CD4-positive, alpha-beta memory T cell (primary cell): ENCODE measurements around the gene EXOG. TPM values are rescaled to one million over a fixed set of nuclear protein-coding genes. Genes with fewer than 3 reads are reported as not detected.

Experiments used
- CTCF ChIA-PET: fragments of 350-600 bp; sonication (Branson Sonifier 250); formaldehyde crosslinking; loops from one replicate; lab custom pipeline; 2021; ENCODE audit warnings: inconsistent platforms; ENCODE audit not compliant: partially characterized antibody; lab: Charles Lee
- POLR2A ChIA-PET: fragments of 350-600 bp; sonication (Branson Sonifier 250); formaldehyde crosslinking; loops from one replicate; lab custom pipeline; 2021; ENCODE audit not compliant: partially characterized antibody; lab: Charles Lee
- DNase-seq, 5 donors: peaks; one replicate each; pipeline versions ENCODE4 v3.0.0 to v3.0.0-alpha.2; 2020 to 2022; ENCODE audit warnings: mixed read lengths in 1 of 5
- H3K27ac ChIP-seq: one replicate; pipeline ENCODE4 v1.7.0; 2013; ENCODE audit warnings: low read depth, low read length
- H3K27me3 ChIP-seq: 2 replicates; pipeline ENCODE4 v1.7.0; 2013; ENCODE audit warnings: mild to moderate bottlenecking, low read length, moderate library complexity; ENCODE audit not compliant: insufficient read depth
- H3K36me3 ChIP-seq: 2 replicates; pipeline ENCODE4 v1.7.0; 2013; ENCODE audit warnings: mild to moderate bottlenecking, low read length, moderate library complexity; ENCODE audit not compliant: insufficient read depth
- H3K4me1 ChIP-seq: 2 replicates; pipeline ENCODE4 v1.7.0; 2013; ENCODE audit warnings: mild to moderate bottlenecking, low read length, moderate library complexity; ENCODE audit not compliant: insufficient read depth
- H3K4me3 ChIP-seq, 2 donors: one replicate each; pipeline ENCODE4 v1.7.0; 2013; ENCODE audit warnings: low read length in 2 of 2, mild to moderate bottlenecking in 1 of 2
- H3K9me3 ChIP-seq, 2 donors: one replicate each; pipeline ENCODE4 v1.7.0; 2013; ENCODE audit warnings: low read length in 2 of 2, control low read depth in 1 of 2; ENCODE audit not compliant: control insufficient read depth in 1 of 2
- H3K27ac Mint-ChIP-seq, 7 donors: one replicate each; pipeline ENCODE4 v1.8.0; 2020 to 2021; ENCODE audit warnings: mixed read lengths in 7 of 7, mild to moderate bottlenecking in 6 of 7, inconsistent platforms in 3 of 7, moderate library complexity in 3 of 7
- H3K27me3 Mint-ChIP-seq, 2 donors: one replicate each; pipeline ENCODE4 v1.8.0; 2020 to 2021; ENCODE audit warnings: mixed read lengths in 2 of 2
- H3K36me3 Mint-ChIP-seq, 2 donors: one replicate each; pipeline ENCODE4 v1.8.0; 2020 to 2021; ENCODE audit warnings: mixed read lengths in 2 of 2, inconsistent platforms in 1 of 2, mild to moderate bottlenecking in 1 of 2
- H3K4me1 Mint-ChIP-seq, 4 donors: one replicate each; pipeline ENCODE4 v1.8.0; 2020 to 2021; ENCODE audit warnings: mixed read lengths in 4 of 4, mild to moderate bottlenecking in 1 of 4
- H3K4me3 Mint-ChIP-seq, 8 donors: one replicate each; pipeline ENCODE4 v1.8.0; 2020 to 2021; ENCODE audit warnings: mixed read lengths in 8 of 8, mild to moderate bottlenecking in 7 of 8, moderate library complexity in 6 of 8, inconsistent platforms in 3 of 8
- H3K9me3 Mint-ChIP-seq, 8 donors: one replicate each; pipeline ENCODE4 v1.8.0; 2020 to 2021; ENCODE audit warnings: mixed read lengths in 8 of 8, mild to moderate bottlenecking in 5 of 8, inconsistent platforms in 3 of 8, moderate library complexity in 1 of 8
- intact Hi-C: fragments of 100-400 bp; cut with micrococcal nuclease; formaldehyde crosslinking; loops from one replicate; pipeline ENCODE4 v1.15.1; 2023
- polyA plus RNA-seq, 2 donors: library from polyadenylated mRNA; unstranded; fragments of 300-500 nt; fragmentation: Illumina TruSeq; gene quantifications; one replicate each; pipeline ENCODE4 v1.2.3, GENCODE V29; 2021
- total RNA-seq, 2 experiments: library from RNA; stranded (reverse); gene quantifications; one replicate each; pipeline ENCODE4 v1.2.3, GENCODE V29; 2021

Gene EXOG, protein sequence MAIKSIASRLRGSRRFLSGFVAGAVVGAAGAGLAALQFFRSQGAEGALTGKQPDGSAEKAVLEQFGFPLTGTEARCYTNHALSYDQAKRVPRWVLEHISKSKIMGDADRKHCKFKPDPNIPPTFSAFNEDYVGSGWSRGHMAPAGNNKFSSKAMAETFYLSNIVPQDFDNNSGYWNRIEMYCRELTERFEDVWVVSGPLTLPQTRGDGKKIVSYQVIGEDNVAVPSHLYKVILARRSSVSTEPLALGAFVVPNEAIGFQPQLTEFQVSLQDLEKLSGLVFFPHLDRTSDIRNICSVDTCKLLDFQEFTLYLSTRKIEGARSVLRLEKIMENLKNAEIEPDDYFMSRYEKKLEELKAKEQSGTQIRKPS
- total RNA-seq (10 to 100 TPM; 29.3 to 33.3 TPM), polyA plus RNA-seq (10 to 100 TPM in 1 of 2 donors, 1 to 10 TPM in 1; 2.6 to 13.6 TPM)

DNA sequence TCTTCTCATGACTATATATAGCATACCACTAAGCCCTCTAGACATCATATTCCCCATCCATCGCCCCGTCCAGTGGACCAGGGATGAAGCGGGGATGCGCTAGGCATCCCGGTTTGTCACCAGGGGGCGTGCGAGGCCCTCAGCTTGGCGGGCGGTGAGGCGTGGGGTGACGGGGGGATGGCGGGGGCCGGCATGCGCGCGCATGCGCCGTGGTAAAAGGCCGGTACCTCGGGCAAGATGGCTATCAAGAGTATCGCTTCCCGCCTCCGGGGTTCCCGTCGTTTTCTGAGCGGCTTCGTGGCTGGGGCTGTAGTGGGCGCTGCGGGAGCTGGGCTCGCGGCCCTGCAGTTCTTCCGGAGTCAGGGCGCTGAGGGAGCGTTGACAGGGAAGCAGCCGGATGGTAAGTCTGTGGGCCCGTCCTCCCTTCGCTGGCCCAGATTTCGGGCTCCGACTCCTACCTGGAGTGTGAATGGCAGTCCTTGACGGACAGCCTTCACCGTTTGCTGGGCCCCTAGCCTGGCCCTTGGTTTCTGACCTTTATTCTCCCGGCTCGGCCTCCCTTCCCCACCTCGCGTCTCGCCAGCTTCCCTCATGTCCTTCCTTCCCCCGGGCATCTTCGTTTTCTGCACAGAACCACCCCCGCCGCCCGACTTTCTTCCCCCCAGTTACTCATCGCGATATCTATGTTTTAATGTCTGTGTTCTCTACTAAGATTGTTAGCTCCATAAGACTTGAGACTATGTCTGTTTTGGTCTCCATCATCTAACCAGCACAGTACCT lies at the start of gene EXOG:
EXOG (plus strand) TSS at position 210 of the 780 bp plus-strand sequence; CDS start at position 238, 28 bp downstream.
- Mint-ChIP-seq H3K9me3 (no peaks in the 10 kb centered on the region), H3K36me3 (peaks cover 8 to 17% of the 10 kb centered on the region in 2 donors), H3K4me1 (peaks cover 13 to 29% (median 16%) of the 10 kb centered on the region in 4 donors), H3K27me3 (no peaks in the 10 kb centered on the region), H3K27ac (peak within 1 kb of the TSS; percentile 77 to 93 (median 91)), H3K4me3 (peak within 1 kb of the TSS; percentile 89 to 99 (median 94))
- Histone ChIP-seq H3K4me1 (peaks cover 15% of the 10 kb centered on the region), H3K36me3 (peaks cover 3% of the 10 kb centered on the region), H3K9me3 (no peaks in the 10 kb centered on the region), H3K27ac (peak within 1 kb of the TSS; percentile 69), H3K4me3 (peak within 1 kb of the TSS; percentile 58 to 87), H3K27me3 (no peaks in the 10 kb centered on the region)
- ChIA-PET POLR2A (interaction anchor here (0.7 to 1.8 kb wide), 12 partner anchors 11 to 554 kb away, joined by 3 to 13 read pairs (median 4); partner anchors contain the start of gene ACAA1), CTCF (interaction anchor here (0.7 to 9.8 kb wide), 21 partner anchors 11 to 504 kb away, joined by 3 to 155 read pairs (median 6); partner anchors contain the start of genes OXSR1 and XYLB)
- intact Hi-C loops = loop anchor here (1.0 to 10.0 kb wide), 10 partner anchors 25 to 888 kb away; partner anchors contain the start of genes ACAA1, ACVR2B, SLC25A38 and XYLB
- peak; percentile 86 to 93 (median 88) for DNase-seq

DNA sequence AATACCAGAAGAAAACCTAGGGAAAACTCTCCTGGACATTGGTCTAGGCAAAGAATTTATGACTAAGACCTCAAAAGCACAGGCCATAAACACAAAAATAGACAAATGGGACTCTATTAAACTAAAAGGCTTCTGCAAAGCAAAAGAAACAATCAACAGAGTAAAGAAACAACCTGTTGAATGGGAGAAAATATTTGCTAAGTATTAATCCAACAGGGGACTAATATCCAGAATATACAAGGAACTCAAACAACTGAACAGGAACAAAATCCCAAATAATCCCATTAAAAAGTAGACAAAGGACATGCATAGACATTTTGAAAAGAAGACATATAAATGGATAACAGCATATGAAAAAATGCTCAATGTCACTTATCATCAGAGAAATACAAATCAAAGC lies 49.3 kb upstream of the EXOG start:
- no peak for DNase-seq
- Histone ChIP-seq H3K9me3 (no peaks in the 10 kb centered on the region), H3K4me1 (no peaks in the 10 kb centered on the region), H3K27me3 (no peaks in the 10 kb centered on the region), H3K4me3 (no peak overlapping the region), H3K27ac (no peak overlapping the region), H3K36me3 (no peaks in the 10 kb centered on the region)
- no peaks in the 10 kb centered on the region for H3K36me3 Mint-ChIP-seq
- peaks cover 0 to 5% (median 0%) of the 10 kb centered on the region in 8 donors for H3K9me3 Mint-ChIP-seq
- ChIA-PET CTCF (no interaction called here), POLR2A (no interaction called here)
- H3K27ac Mint-ChIP-seq = no peak overlapping the region
- no peak overlapping the region for H3K4me3 Mint-ChIP-seq
- peaks cover 0 to 2% of the 10 kb centered on the region in 2 donors for H3K27me3 Mint-ChIP-seq
- intact Hi-C loops = no loop called here
- H3K4me1 Mint-ChIP-seq = peaks cover 0 to 2% (median 0%) of the 10 kb centered on the region in 4 donors

DNA sequence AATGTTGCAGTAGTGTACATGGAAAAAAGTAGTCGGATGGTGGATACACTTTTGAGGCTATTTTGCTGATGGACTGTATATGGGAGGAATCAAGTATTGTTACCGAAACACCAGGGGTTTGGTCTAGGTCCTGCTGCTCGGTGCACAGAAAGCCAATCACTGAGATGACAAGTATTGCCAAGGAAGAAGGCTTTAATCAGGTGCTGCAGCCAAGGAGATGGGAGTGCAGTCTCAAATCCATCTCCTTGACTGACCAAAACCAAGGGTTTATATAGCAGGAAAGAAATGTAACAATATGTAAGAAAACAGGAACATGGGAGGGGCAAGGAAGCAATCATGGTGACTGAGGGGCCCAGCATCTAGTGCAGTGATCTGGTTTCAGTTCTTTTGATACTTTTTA lies 45.3 kb upstream of the EXOG start:
- H3K36me3 ChIP-seq = no peaks in the 10 kb centered on the region
- intact Hi-C loops = loop anchor here (10.0 kb wide), 1 partner anchor 316 kb away; the partner anchor contains the start of genes ACAA1 and MYD88
- peaks cover 0 to 7% of the 10 kb centered on the region in 2 donors for H3K36me3 Mint-ChIP-seq
- ChIA-PET CTCF (interaction anchor here (2.0 kb wide), 1 partner anchor 104 kb away, joined by 7 read pairs; the partner anchor contains the start of gene XYLB), POLR2A (interaction anchor here (2.6 kb wide), 1 partner anchor 24 kb away, joined by 9 read pairs; no protein-coding TSS in a partner anchor)
- no peak overlapping the region for H3K27ac ChIP-seq
- H3K4me3 ChIP-seq = no peak overlapping the region
- no peak for DNase-seq
- peaks cover 10% of the 10 kb centered on the region for H3K4me1 ChIP-seq
- H3K27me3 ChIP-seq = no peaks in the 10 kb centered on the region
- H3K9me3 ChIP-seq = no peaks in the 10 kb centered on the region
- H3K27ac Mint-ChIP-seq = no peak overlapping the region
- peaks cover 6 to 15% (median 12%) of the 10 kb centered on the region in 4 donors for H3K4me1 Mint-ChIP-seq
- H3K27me3 Mint-ChIP-seq = peaks cover 0 to 2% of the 10 kb centered on the region in 2 donors
- H3K9me3 Mint-ChIP-seq = peaks cover 0 to 5% (median 0%) of the 10 kb centered on the region in 8 donors
- peak overlapping the region in 2 of 8 donors; percentile 42 to 48 for H3K4me3 Mint-ChIP-seq

DNA sequence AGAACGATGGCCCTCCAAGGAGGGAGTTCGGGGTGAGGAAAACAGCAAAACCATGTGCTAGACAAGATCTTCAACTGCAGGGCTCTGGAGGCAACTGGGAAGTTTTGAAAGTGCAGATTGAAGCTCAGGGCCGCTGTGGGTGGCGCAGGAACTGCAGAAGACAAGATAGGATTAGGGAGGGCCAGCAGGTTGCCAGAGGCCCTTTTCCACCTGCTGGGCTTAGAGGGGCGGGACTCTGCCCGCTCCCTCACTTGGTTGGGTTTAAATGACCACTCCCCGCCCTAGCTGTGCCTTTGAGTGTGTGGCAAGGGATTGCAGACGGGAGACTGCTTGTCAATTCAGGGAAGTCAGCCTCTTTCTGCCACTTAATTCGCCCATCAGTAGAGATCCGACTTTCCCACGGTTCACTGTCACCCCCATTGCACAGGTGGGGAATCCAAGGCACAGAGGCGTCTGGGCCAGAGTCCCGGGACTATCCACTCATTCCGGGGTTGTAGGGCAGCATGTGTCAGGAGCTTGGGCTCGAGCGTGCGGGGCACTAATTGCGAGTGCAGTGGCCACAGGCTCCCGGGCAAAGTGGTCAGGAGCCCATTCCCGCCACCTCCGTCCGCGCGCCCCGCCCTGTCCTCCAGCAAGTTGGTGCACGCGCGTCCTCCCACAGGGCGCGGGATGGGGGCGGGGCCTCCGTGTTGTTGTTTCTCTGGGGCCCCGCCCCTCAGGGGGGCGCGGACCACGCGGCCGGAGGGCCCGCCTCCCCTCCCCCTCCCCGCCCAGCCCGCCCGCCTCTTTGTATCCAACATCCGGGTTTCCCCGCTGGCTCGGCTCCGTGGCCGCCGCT lies 42.8 kb upstream of the EXOG start, which contains the start of gene ACVR2B:
ACVR2B (plus strand) TSS at position 816 of the 838 bp plus-strand sequence. CDS start 433 bp downstream, outside the sequence.
- Mint-ChIP-seq H3K27ac (peak within 1 kb of the TSS; percentile 41 to 95 (median 92)), H3K36me3 (peaks cover 0 to 7% of the 10 kb centered on the region in 2 donors), H3K4me3 (peak within 1 kb of the TSS; percentile 96 to 100 (median 97)), H3K27me3 (no peaks in the 10 kb centered on the region), H3K9me3 (peaks cover 0 to 5% (median 0%) of the 10 kb centered on the region in 8 donors), H3K4me1 (peaks cover 10 to 39% (median 19%) of the 10 kb centered on the region in 4 donors)
- DNase-seq = peak; percentile 56 to 62 (median 57)
- Histone ChIP-seq H3K9me3 (no peaks in the 10 kb centered on the region), H3K36me3 (no peaks in the 10 kb centered on the region), H3K4me1 (peaks cover 17% of the 10 kb centered on the region), H3K4me3 (peak within 1 kb of the TSS; percentile 72 to 78), H3K27ac (peak within 1 kb of the TSS; percentile 31), H3K27me3 (no peaks in the 10 kb centered on the region)
- intact Hi-C loops = loop anchor here (1.0 to 10.0 kb wide), 3 partner anchors 43 to 318 kb away; partner anchors contain the start of genes ACAA1, EXOG, MYD88 and XYLB
- CTCF ChIA-PET = interaction anchor here (0.6 to 2.4 kb wide), 3 partner anchors 27 to 107 kb away, joined by 5 to 16 read pairs (median 6); partner anchors contain the start of gene XYLB
- POLR2A ChIA-PET = interaction anchor here (1.0 to 1.7 kb wide), 8 partner anchors 10 to 289 kb away, joined by 3 to 6 read pairs (median 4); partner anchors contain the start of gene OXSR1

DNA sequence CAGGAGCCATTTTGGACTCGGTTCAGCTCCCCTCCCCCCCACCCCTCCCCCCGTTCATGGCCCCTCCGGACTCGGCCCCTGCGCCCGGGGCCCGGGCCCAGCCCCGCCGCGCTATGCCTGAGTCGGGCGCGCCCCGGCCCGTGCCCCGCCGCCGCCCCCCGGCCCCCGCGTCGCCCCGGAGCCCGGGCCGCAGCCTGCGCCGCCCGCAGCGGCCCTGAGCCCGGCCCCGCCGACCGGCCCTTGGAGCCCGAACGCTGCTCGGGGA lies 42.3 kb upstream of the EXOG start:
- Mint-ChIP-seq H3K36me3 (peaks cover 0 to 7% of the 10 kb centered on the region in 2 donors), H3K27ac (no peak overlapping the region), H3K4me3 (peak overlapping the region in 4 of 8 donors; percentile 59 to 98 (median 91)), H3K27me3 (no peaks in the 10 kb centered on the region), H3K9me3 (peaks cover 0 to 5% (median 0%) of the 10 kb centered on the region in 8 donors), H3K4me1 (peaks cover 12 to 39% (median 21%) of the 10 kb centered on the region in 4 donors)
- Histone ChIP-seq H3K36me3 (no peaks in the 10 kb centered on the region), H3K27me3 (no peaks in the 10 kb centered on the region), H3K9me3 (no peaks in the 10 kb centered on the region), H3K4me3 (no peak overlapping the region), H3K4me1 (peaks cover 17% of the 10 kb centered on the region), H3K27ac (no peak overlapping the region)
- intact Hi-C loops = loop anchor here (1.0 to 10.0 kb wide), 3 partner anchors 42 to 319 kb away; partner anchors contain the start of genes ACAA1, EXOG, MYD88 and XYLB
- DNase-seq = no peak
- CTCF ChIA-PET = interaction anchor here (1.2 to 2.4 kb wide), 2 partner anchors 26 to 108 kb away, joined by 5 to 16 read pairs; partner anchors contain the start of gene XYLB
- POLR2A ChIA-PET = interaction anchor here (1.2 to 1.7 kb wide), 5 partner anchors 10 to 80 kb away, joined by 3 to 6 read pairs (median 4); no protein-coding TSS in a partner anchor
